GM21367 (cell line): ENCODE data around the gene DPP4.
"Not testable (repeated sequence)": the region's sequence is repeated elsewhere in the genome, so short reads cannot be mapped to it uniquely, and the experiment has no call there.

Source experiments
- ATAC-seq: cut with Tn5 transposase; IDR thresholded peaks from one replicate; pipeline ENCODE4 v1.9.1; 2021; ENCODE audit not compliant: unreplicated experiment

Gene DPP4

GRCh38 chr2:162058973-162059668, 14.9 kb downstream of the DPP4 start:
- peak; percentile 79 for ATAC-seq

GRCh38 chr2:162057426-162057825, 16.6 kb downstream of the DPP4 start:
- no peak for ATAC-seq

GRCh38 chr2:162056796-162057399, 17.1 kb downstream of the DPP4 start:
- no peak for ATAC-seq

GRCh38 chr2:162053808-162054155, 20.2 kb downstream of the DPP4 start:
- ATAC-seq = no peak

GRCh38 chr2:162053066-162053807, 20.8 kb downstream of the DPP4 start:
- no peak for ATAC-seq

GRCh38 chr2:162050513-162050961, 23.5 kb downstream of the DPP4 start:
- ATAC-seq = no peak

GRCh38 chr2:162049089-162049488, 24.9 kb downstream of the DPP4 start:
- not testable (repeated sequence) for ATAC-seq

GRCh38 chr2:162044586-162044985, 29.4 kb downstream of the DPP4 start:
- no peak for ATAC-seq

GRCh38 chr2:162043132-162043531, 30.9 kb downstream of the DPP4 start:
- no peak for ATAC-seq

- no peak for ATAC-seq
These were observed 32.5 kb downstream of the DPP4 start for GRCh38 chr2:162041485-162041884.

GRCh38 chr2:162038725-162039124, 35.3 kb downstream of the DPP4 start:
- ATAC-seq = no peak

GRCh38 chr2:162037886-162038285, 36.1 kb downstream of the DPP4 start:
- ATAC-seq = no peak

GRCh38 chr2:162037028-162037795, 36.8 kb downstream of the DPP4 start:
- ATAC-seq = no peak

- no peak for ATAC-seq
These were observed 38.0 kb downstream of the DPP4 start for GRCh38 chr2:162035981-162036380.

GRCh38 chr2:162030363-162031190, 43.4 kb downstream of the DPP4 start:
- no peak for ATAC-seq

- ATAC-seq = no peak
These were observed 44.6 kb downstream of the DPP4 start for GRCh38 chr2:162029287-162029901.

- no peak for ATAC-seq
These were observed 45.5 kb downstream of the DPP4 start for GRCh38 chr2:162028511-162028910.

- ATAC-seq = no peak
These were observed 48.7 kb downstream of the DPP4 start for GRCh38 chr2:162025121-162025911.

GRCh38 chr2:162022290-162022945, 51.6 kb downstream of the DPP4 start:
- ATAC-seq = no peak
